Natural killer cell (primary cell): ENCODE results near the gene SLC25A43. TPM values are rescaled to one million over a fixed set of nuclear protein-coding genes. Genes with fewer than 3 reads are reported as not detected.

ENCODE experiments used
- ATAC-seq, 3 donors: fragments of 150-1000 bp in 2 of 3; fragments of 200-7000 bp in 1 of 3; cut with Tn5 transposase; 1 replicate in 1 of 3; 2 replicates in 2 of 3; pipeline ENCODE4 v1.10.0; 2021; ENCODE audit warnings: mild to moderate bottlenecking in 2 of 3, moderate library complexity in 2 of 3
- DNase-seq, 2 donors: peaks; one replicate each; pipeline versions ENCODE4 v3.0.0 to v3.0.0-alpha.2; 2013 to 2021; ENCODE audit warnings: mixed read lengths in 1 of 2
- H3K27ac ChIP-seq: one replicate; pipeline ENCODE4 v1.5.1; 2013; ENCODE audit warnings: mild to moderate bottlenecking, low read length
- H3K27me3 ChIP-seq: one replicate; pipeline ENCODE4 v1.6.1; 2013; ENCODE audit warnings: low read length; ENCODE audit not compliant: control insufficient read depth, insufficient read depth
- H3K36me3 ChIP-seq: one replicate; pipeline ENCODE4 v1.6.1; 2013; ENCODE audit warnings: low read length; ENCODE audit not compliant: control insufficient read depth, insufficient read depth
- H3K4me1 ChIP-seq: one replicate; pipeline ENCODE4 v1.6.1; 2013; ENCODE audit warnings: low read length; ENCODE audit not compliant: control insufficient read depth, insufficient read depth
- H3K4me3 ChIP-seq: one replicate; pipeline ENCODE4 v1.5.1; 2013; ENCODE audit warnings: low read length
- H3K9me3 ChIP-seq: one replicate; pipeline ENCODE4 v1.6.1; 2013; ENCODE audit warnings: low read length; ENCODE audit not compliant: control insufficient read depth, insufficient read depth
- H3K27ac Mint-ChIP-seq, 2 donors: one replicate each; pipeline ENCODE4 v1.8.0; 2022; ENCODE audit warnings: mild to moderate bottlenecking in 2 of 2, mixed read lengths in 2 of 2, moderate library complexity in 1 of 2
- H3K27me3 Mint-ChIP-seq, 2 donors: one replicate each; pipeline ENCODE4 v1.8.0; 2022; ENCODE audit warnings: low read depth in 2 of 2, mixed read lengths in 2 of 2
- H3K36me3 Mint-ChIP-seq: one replicate; pipeline ENCODE4 v1.8.0; 2022; ENCODE audit warnings: mixed read lengths
- H3K4me1 Mint-ChIP-seq, 2 donors: one replicate each; pipeline ENCODE4 v1.8.0; 2022; ENCODE audit warnings: mixed read lengths in 2 of 2
- H3K4me3 Mint-ChIP-seq: one replicate; pipeline ENCODE4 v1.8.0; 2022; ENCODE audit warnings: mild to moderate bottlenecking, moderate library complexity, mixed read lengths
- H3K9me3 Mint-ChIP-seq, 2 donors: one replicate each; pipeline ENCODE4 v1.8.0; 2022; ENCODE audit warnings: mixed read lengths in 2 of 2
- CTCF ChIP-seq: fragments of 200-600 bp; IDR thresholded peaks from one replicate; pipeline ENCODE4 v1.8.0; 2022; ENCODE audit warnings: antibody characterized with exemption
- WGBS: methylation state at CpG from one replicate; pipeline ENCODE4 v1.1.7; 2013; ENCODE audit warnings: missing lambda C conversion rate; ENCODE audit not compliant: insufficient coverage; 5-methylcytosine and 5-hydroxymethylcytosine counted together
- intact Hi-C: fragments of 100-400 bp; cut with micrococcal nuclease; formaldehyde crosslinking; loops from one replicate; pipeline ENCODE4 v1.14.2; 2022
- total RNA-seq, 4 donors: library from RNA; stranded (reverse); fragments of 120-200 nt in 1 of 4; gene quantifications; one replicate each; pipeline versions ENCODE4 v1.2.3 to v1.2.4, GENCODE V29; 2013 to 2022

SLC25A43 gene
- total RNA-seq, 3 donors from 2014 or later (not counting 1 experiment from before 2014, with no cell fraction given), result 5.4 to 7.3 (median 6.4) TPM

- H3K27me3 ChIP-seq, result no peaks in the 10 kb centered on the region
- Mint-ChIP-seq H3K4me1 (peaks cover 4 to 24% of the 10 kb centered on the region in 2 donors), H3K4me3 (peak overlapping the region; percentile 87), H3K27me3 (peaks cover 0 to 3% of the 10 kb centered on the region in 2 donors), H3K36me3 (no peaks in the 10 kb centered on the region), H3K27ac (peak overlapping the region; percentile 72 to 96), H3K9me3 (no peaks in the 10 kb centered on the region)
- TF ChIP-seq CTCF, result no peak
- intact Hi-C loops, result no loop called here
- peak overlapping the region; percentile 51 for H3K4me3 ChIP-seq
- WGBS, result 0% methylated on average over 3 of the region's 3 CpGs
- H3K9me3 ChIP-seq, result no peaks in the 10 kb centered on the region
- peak overlapping the region; percentile 83 for H3K27ac ChIP-seq
- no peaks in the 10 kb centered on the region for H3K36me3 ChIP-seq
- DNase-seq (peak in 1 of 2 donors; percentile 30), ATAC-seq (peak; percentile 14 to 46 (median 26))
- peaks cover 19% of the 10 kb centered on the region for H3K4me1 ChIP-seq
Measured at GRCh38 chrX:119398587-119398973, 556 bp upstream of the SLC25A43 start.

GRCh38 chrX:119399772-119400101 lies 601 bp downstream of the SLC25A43 start:
- no peaks in the 10 kb centered on the region for H3K27me3 Mint-ChIP-seq
- ATAC-seq (no peak), DNase-seq (no peak)
- TF ChIP-seq CTCF, result no peak
- H3K4me3 ChIP-seq, result peak overlapping the region; percentile 42
- no peaks in the 10 kb centered on the region for H3K9me3 Mint-ChIP-seq
- no peaks in the 10 kb centered on the region for H3K9me3 ChIP-seq
- H3K4me3 Mint-ChIP-seq, result peak overlapping the region; percentile 63
- peaks cover 19% of the 10 kb centered on the region for H3K4me1 ChIP-seq
- intact Hi-C loops, result no loop called here
- peaks cover 4 to 24% of the 10 kb centered on the region in 2 donors for H3K4me1 Mint-ChIP-seq
- WGBS, result 4% methylated on average over 9 of the region's 12 CpGs
- H3K36me3 Mint-ChIP-seq, result no peaks in the 10 kb centered on the region
- peak overlapping the region; percentile 52 for H3K27ac ChIP-seq
- no peaks in the 10 kb centered on the region for H3K27me3 ChIP-seq
- no peaks in the 10 kb centered on the region for H3K36me3 ChIP-seq
- no peak overlapping the region for H3K27ac Mint-ChIP-seq

GRCh38 chrX:119401569-119401968 lies 2.4 kb downstream of the SLC25A43 start:
- ATAC-seq (no peak), DNase-seq (no peak)
- H3K36me3 ChIP-seq, result no peaks in the 10 kb centered on the region
- peaks cover 4 to 24% of the 10 kb centered on the region in 2 donors for H3K4me1 Mint-ChIP-seq
- peaks cover 19% of the 10 kb centered on the region for H3K4me1 ChIP-seq
- intact Hi-C loops, result no loop called here
- no peaks in the 10 kb centered on the region for H3K9me3 Mint-ChIP-seq
- no peak overlapping the region for H3K4me3 Mint-ChIP-seq
- H3K27ac Mint-ChIP-seq, result peak overlapping the region in 1 of 2 donors; percentile 0
- no peak for TF ChIP-seq CTCF
- no peaks in the 10 kb centered on the region for H3K9me3 ChIP-seq
- H3K4me3 ChIP-seq, result no peak overlapping the region
- no peak overlapping the region for H3K27ac ChIP-seq
- 88% methylated on average over 3 of the region's 4 CpGs for WGBS
- H3K27me3 ChIP-seq, result no peaks in the 10 kb centered on the region
- H3K27me3 Mint-ChIP-seq, result no peaks in the 10 kb centered on the region
- no peaks in the 10 kb centered on the region for H3K36me3 Mint-ChIP-seq

GRCh38 chrX:119402588-119402987 lies 3.5 kb downstream of the SLC25A43 start:
- no peaks in the 10 kb centered on the region for H3K36me3 Mint-ChIP-seq
- no peaks in the 10 kb centered on the region for H3K27me3 ChIP-seq
- H3K4me1 Mint-ChIP-seq, result peaks cover 4 to 24% of the 10 kb centered on the region in 2 donors
- ATAC-seq, result no peak
- WGBS, result 93% methylated on average over 3 of the region's 4 CpGs
- no peak overlapping the region for H3K27ac ChIP-seq
- DNase-seq, result no peak
- intact Hi-C loops, result no loop called here
- H3K4me3 ChIP-seq, result no peak overlapping the region
- no peaks in the 10 kb centered on the region for H3K36me3 ChIP-seq
- TF ChIP-seq CTCF, result no peak
- H3K9me3 ChIP-seq, result no peaks in the 10 kb centered on the region
- no peak overlapping the region for H3K4me3 Mint-ChIP-seq
- H3K27me3 Mint-ChIP-seq, result no peaks in the 10 kb centered on the region
- H3K4me1 ChIP-seq, result peaks cover 19% of the 10 kb centered on the region
- no peaks in the 10 kb centered on the region for H3K9me3 Mint-ChIP-seq
- H3K27ac Mint-ChIP-seq, result no peak overlapping the region
